NCI-H1436 (cell line): Measurements from ENCODE around the gene TIMM23B.
"Not testable (repeated sequence)": the region's sequence is repeated elsewhere in the genome, so short reads cannot be mapped to it uniquely, and the experiment has no call there.

ENCODE experiments used
- DNase-seq: peaks from one replicate; lab custom pipeline; 2025; lab: John Stamatoyannopoulos, UW

The TIMM23B gene

DNA sequence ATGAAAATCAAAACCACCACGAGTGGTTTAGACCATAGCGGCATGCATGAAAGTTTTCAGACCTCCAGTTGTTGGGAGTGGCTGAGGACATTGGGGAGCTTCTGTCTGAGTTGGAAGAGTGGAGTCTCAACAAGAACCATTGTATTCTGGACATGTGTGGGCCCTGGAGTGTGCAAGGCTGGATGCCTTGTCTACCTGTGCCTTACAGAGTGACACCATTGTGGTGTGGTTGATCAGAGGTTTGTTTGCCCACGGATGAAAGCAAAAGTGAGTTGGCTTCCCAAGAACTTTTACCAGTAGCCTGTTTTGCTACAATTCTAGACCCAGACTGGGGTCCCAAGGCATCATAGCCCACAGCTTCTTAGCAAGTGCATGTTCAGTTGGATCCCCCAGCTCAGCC, 35.9 kb downstream of the TIMM23B start:
- DNase-seq, result not testable (repeated sequence)

DNA sequence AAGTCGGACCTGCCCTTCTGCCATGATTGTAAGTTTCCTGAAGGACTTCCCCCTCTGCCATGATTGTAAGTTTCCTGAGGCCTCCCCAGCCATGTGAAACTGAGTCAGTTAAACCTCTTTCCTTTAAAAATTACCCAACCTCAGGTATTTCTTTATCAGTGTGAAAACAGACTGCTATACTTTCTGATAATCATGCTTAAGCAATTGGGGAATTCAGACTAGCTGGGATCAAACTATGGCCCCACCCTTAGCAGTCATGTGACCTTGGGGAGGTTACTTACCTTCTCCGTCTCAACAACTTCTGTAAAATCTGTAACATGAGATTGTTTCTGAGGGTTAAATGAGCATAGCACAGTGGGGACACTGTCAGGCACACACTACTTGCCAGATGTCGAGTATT, 45.4 kb downstream of the TIMM23B start:
- not testable (repeated sequence) for DNase-seq

DNA sequence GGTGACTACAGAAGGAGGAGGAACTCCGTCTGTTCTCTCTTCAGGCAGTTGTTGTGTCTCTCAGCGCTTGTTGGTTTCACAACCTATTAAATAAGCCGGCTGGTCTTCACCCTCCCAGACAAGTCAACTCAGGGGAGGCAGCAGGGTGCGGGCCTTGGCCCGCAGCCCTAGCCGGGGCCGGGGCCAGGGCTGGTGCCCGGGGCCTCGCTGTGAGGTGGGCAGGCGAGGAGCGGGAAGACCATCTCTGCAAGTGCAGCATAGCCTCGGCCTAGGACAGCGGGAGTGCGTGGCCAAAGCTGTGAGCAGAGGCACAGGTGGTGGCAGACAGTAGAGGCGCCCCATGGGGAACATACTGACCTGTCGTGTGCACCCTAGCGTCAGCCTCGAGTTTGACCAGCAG, 46.5 kb downstream of the TIMM23B start, which contains the start of gene AGAP6:
TSS of gene AGAP6 (plus strand) at position 31 of the 400 bp plus-strand sequence. CDS start at position 341, 310 bp downstream.
- not testable (repeated sequence) for DNase-seq

DNA sequence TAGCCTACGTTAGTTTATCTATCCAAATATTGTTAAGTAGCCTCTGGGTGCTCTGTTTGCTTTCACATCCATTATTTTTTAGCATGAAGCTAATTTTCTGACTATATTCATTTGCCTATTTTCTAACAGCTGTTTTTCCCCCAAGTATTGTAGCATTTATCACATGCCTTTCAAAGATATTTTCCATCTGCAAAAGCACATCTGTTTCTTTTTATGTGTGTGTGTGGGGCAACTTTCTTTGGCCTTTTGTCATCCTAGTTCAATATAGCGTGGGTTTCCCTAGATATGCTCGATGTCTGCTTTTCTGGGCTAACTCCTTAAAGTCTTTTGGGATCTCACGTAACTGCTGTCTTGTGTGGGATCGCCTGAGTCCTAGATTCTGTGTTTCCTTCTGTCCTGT, 53.5 kb downstream of the TIMM23B start:
- not testable (repeated sequence) for DNase-seq

GRCh38 chr10:50014024-50014423, 72.2 kb downstream of the TIMM23B start:
- not testable (repeated sequence) for DNase-seq

DNA sequence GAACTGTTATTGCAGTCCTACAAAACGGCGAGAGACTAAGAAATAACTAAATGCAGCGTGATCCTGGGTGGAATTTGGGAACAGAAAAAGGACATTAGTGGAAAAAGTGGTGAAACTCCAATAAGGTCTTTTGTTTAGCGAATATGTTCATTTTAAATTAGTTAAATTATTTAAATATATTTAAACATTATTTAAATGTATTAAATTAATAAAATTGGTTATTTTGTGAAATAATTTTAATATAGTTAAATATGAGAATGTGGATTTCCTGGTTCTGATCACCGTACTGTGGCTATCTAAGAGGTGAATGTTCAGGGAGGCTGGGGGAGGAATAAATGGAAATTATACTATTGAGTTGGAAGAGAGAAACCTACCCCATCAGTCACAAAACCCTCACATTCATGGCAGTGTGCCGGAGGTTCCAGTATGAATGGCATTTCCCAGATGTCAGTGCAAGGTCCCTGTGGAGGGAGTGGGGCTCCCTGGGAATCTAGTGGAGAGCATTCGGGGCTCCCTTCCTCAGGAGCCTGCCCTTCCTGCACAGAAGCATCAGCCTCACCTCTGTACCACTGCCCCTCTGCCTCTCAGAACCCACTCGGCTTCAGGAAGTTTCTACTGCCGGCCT, 73.9 kb downstream of the TIMM23B start:
- DNase-seq, result not testable (repeated sequence)

- DNase-seq, result not testable (repeated sequence)
Measured at GRCh38 chr10:50016926-50017325, 75.1 kb downstream of the TIMM23B start.

GRCh38 chr10:50017646-50018045, 75.8 kb downstream of the TIMM23B start:
- DNase-seq, result not testable (repeated sequence)

GRCh38 chr10:50019279-50019678, 77.4 kb downstream of the TIMM23B start:
- not testable (repeated sequence) for DNase-seq

- DNase-seq, result not testable (repeated sequence)
Measured at GRCh38 chr10:50020451-50021024, 78.7 kb downstream of the TIMM23B start.

GRCh38 chr10:50021646-50022045, 79.8 kb downstream of the TIMM23B start:
- DNase-seq, result no peak
